Kasumi-1 (cell line): ENCODE results near the gene COA8.

ENCODE experiments used
- DNase-seq, 2 experiments: peaks; one replicate each; lab custom pipeline; 2025; lab: John Stamatoyannopoulos, UW

Gene COA8, protein sequence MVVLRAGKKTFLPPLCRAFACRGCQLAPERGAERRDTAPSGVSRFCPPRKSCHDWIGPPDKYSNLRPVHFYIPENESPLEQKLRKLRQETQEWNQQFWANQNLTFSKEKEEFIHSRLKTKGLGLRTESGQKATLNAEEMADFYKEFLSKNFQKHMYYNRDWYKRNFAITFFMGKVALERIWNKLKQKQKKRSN

DNA sequence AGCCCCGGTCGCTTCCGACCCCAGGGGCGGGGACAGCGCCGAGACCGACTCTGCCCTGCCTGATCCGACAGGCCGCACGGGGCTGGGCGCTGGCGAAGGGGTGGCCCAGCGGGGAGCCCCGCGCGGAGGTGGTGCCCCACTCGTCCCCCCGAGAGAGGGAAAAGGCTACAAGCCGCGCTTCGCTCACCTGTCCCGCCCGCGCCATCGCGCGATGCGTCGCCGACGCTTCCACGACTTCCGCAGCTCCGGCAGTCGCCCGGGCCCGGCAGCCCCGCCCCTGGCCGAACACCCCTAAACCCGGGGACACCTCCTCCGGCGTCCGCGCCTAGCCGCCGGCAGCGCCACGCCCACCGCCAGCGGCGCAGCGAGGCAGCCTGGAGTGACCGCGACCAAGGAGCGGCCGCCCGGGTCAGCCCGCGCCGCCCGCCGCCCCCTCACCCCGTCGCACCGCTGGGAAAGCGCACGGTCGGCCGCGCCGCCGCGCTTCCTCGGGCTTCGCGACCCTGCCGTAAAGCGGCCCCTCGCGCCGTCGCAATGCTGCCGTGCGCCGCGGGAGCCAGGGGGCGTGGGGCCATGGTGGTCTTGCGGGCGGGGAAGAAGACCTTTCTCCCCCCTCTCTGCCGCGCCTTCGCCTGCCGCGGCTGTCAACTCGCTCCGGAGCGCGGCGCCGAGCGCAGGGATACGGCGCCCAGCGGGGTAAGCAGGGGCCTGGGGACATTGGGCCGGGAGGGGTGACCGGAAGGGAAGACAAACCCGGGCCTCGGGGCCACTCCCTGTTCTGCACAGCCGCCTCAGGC is at the start of gene COA8, which contains the start of gene BAG5:
Gene COA8 (plus strand): TSS at position 532 of the 797 bp plus-strand sequence. CDS start 42 bp downstream, at position 574.
Gene BAG5 (minus strand): TSS at position 229 of the 797 bp plus-strand sequence. CDS start 1,493 bp downstream, outside the sequence.
- peak; percentile 62 to 65 for DNase-seq

GRCh38 chr14:103514596-103515421 is 48.0 kb upstream of the COA8 start:
- DNase-seq: no peak

DNA sequence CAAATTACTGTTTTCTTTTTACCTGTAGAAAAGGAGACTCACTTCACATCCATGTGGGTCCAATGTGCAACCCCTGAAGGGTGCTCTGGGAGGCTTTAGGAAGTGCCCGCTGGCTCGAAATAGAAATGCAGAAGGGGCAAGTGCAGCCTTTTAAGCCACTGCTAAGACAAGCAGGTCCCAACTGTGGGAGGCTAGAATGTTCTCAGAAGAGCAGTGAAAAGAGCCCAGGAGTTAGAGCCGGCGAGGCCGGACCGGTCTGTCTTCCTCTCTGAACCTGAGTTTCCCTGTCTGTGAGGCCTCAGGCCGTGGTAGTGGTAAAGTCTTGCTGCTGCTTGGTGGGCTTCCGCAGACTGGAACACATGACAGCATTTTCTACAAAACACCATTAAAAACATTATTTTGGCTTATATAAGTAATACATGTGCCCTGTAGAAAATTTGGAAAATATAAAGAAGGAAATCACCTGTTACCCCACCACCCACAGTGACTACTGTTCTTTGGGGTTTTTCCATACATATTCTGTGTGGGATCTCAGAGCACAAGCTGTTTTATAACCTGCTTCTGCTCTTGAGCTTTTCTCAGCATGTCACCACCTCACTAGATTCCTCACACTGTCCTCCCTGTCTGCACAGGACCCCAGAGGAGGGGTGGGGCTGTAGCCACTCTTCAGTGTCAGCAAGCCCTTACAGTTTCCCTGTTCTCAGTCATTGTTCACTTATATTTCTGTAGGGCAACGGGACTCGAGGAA is 46.2 kb upstream of the COA8 start:
- peak; percentile 20 to 22 for DNase-seq

- no peak for DNase-seq
Measured at GRCh38 chr14:103517174-103517566, 45.6 kb upstream of the COA8 start.

DNA sequence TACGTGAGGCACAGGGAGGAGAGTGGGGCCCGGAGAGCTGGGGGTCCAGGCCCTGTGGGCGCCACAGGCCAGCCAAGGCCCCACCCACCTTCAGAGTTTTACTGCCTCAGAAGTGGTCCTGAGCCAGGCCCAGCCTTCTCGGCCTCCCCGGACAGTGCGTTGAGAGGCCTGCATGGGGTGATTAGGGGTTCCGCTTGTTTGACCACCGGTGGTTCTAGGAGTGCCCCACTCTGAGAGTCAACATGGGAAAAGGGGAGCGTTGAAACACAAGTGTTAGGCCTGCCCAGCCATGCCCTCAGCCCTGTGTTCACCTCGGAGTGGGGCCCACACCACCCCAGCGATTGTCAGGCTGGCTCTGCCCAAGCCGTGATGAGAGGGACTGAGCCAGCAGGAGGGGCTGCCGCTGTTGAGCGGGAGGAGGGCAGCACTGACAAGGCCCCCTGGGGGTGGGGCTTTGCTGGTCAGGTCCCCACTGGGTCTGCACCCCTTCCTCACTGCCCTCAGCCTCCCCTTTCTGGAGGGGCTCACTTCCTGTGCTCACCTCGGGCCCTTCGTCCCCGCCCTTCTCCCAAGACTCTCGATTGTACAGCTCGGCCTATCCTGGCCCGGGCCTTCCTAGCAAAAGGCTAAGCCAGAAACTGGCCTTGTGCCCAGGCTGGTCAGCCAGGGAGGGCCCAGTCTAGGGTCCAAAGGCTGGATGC is 44.9 kb upstream of the COA8 start:
- DNase-seq: no peak

DNA sequence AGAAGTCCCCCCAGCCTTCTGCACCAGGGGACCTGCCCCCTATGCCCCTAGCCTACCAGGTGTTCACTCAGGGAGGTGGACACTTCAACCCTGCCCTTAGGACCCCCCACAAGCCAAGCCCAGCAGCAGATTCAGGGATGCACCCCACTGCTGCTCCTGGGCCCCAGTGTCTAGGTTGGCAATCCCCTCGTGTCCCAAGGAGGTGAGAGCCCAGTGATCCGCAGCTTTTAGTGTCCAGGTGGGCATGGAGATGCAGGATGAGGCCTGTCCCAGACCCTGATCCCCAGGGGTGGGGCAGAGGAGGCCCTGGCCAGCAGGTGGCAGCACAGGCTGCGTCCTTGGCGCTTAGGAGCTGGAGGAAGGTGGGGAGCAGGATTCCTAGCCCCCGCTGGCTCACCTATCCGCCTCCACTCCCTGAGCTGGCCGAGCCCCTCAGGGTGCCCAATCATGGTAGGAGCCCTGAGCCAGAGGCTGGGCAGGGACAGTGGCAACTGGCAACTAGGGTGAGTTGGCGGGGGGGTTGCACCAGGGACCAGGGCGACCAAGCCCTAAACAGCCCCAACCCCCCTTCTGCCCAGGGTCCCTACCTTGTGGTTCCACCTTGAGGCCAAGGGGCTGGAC is 44.2 kb upstream of the COA8 start:
- peak; percentile 41 to 43 for DNase-seq

DNA sequence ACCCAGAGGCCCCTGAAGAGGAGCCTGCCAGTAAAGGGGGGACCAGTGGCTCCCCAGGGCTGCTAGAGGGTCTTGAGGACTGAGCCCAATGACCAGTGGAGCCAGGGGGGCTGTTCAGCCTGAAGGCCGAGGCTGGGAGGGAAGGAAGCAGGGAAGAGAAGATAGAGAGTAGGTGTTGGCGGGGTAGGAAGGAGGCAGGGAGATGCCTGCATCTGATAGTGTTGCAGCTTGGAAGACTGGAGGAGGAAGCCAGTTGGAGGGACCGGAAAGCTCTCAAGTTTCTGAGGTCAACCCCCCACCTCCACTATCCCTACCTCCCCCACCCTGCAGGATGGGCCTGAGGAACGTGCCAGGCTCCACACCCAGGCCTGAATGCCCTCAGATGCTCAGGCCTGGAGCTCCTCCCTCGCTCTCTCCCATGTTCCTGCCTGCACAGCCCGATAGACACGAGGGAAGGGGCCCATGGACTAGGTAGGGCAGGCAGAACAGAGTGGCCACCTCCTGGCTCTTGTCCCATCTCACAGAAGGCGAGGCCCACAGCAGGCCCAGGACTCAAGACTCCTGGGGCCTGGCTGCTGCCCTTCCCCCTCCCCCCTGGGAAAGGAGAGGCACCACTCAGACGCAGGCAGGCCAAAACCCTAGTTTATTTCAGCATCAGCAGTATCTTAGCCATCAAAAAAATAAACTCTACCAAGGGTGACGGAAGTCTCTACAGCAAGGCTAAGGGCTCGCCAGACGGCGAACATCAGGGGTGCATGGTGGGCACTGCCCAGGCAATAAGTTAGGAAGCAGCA is 43.5 kb upstream of the COA8 start:
- DNase-seq: peak; percentile 85 to 88

GRCh38 chr14:103519837-103520212 is 42.9 kb upstream of the COA8 start:
- no peak for DNase-seq

DNA sequence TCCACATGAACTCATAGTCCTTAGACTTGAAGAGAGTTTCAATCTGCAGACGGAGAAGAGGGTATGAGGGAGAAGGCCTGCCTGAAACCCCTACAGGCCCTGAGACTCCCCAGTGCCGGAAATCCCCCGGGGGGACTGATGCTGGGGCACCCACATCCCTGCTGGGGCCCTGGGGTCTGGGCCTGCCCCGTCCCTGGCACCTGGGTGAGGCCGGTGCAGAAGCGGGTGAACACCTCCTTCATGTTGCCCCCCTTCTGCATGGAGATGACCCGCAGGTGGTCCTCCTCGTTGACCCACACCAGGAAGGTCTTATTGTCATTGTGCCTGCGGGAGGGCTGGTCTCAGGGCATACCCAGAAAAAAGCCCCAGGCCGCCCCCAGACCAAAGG is 42.5 kb upstream of the COA8 start:
- DNase-seq: no peak

GRCh38 chr14:103520657-103521437 is 41.9 kb upstream of the COA8 start:
- DNase-seq: peak; percentile 48 to 69

DNA sequence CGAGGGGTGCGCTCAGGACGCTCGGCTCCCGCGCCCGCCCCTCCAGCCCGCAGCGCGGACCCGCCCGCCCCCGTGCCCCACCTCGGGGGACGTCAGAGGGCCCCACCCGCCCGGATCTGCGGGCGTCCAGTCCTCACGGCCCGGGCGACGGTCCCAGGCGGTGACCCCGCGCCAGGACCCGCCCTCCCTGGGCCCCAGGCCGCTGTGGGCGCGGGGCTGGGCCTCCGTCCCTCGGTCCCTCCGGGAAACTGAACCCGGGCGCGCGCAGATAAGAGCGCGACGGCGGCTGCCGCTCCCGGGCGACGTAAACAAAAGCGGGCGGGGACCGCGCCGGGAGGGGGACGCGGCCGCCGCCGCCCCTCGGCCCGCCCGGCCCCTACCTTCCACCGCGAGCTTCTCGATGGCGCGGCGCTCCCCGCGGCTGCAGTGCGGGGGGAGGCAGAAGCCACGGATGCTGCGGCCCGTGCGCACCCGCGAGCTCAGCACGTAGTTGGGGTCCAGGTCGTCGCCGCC is 41.3 kb upstream of the COA8 start:
- DNase-seq: no peak

DNA sequence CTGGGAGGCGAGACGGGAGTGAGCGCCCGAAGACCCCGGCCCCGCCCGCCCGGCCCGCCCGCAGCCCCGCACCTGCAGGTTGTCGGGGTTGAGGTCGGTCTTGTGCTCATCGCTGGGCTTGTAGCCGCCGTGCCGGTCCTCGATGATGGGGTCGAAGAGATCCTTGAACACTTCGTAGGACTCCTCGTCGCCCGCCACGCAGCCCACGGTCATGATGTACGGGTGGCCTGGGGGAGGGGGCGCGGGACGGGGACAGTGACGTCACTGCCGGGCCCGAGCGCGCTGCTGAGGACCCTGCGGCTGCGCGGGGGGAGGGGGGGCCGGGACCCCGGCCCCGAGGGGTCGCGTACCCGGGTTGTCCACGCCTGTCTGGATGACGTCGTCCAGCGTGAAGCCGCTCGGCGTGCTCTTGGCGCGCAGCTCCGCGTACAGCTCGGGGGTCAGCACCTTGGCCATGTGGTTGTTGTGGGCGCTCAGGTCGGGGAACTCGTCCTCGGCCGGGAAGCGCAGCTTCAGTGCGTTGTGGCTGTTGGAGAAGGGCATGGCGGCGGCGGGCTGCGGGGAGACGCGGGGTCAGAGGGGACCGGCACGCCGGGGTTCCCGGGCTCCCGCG is 40.7 kb upstream of the COA8 start:
- no peak for DNase-seq

DNA sequence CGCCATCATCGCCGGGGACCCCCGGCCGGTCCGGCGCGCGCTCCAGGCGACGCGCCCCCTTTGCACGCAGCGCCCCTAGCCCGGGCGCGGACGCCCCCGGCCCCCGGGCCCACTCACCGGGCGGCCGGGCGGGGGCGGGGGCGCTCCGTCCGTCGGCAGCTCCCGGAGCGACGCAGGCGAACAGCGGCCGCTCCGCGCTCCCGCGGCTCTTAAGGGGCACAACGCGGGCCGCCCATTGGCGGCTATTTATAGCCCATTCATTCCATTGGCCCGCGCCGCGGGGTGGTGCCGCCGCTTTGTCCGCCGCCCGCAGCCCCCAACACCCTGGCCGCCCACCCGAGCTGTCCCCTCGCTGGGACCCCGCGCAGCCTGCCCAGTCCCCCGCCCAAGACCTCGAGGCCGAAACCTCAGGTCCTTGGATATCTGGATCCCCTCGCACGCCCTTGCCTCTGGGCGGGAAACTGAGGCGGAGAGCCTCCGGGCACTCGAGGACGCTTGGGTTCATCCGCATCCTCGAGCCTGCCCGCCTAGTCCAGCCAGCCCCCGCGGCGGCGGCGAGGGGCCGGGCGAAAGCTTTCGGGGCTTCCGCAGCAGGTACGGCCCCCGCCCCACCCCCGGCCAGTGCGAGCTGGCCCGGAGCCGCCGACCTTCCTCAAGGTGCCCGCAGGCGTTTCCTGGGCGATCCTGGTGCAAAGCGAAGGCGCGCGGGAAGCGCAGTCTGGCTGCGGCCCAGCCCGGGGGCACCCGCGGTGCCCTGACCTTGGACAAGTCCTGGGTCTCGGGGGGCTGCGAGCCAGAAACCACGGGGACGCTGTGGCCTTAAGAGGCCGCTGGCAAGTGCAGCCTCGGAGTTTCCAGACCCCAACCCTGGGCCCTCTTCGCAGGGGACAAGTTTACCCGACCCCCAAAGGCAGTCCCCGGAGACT is 39.8 kb upstream of the COA8 start, which contains the start of gene CKB:
Gene CKB (minus strand): TSS at position 182 of the 926 bp plus-strand sequence. CDS start 337 bp downstream, outside the sequence.
- DNase-seq: peak; percentile 41 to 61

DNA sequence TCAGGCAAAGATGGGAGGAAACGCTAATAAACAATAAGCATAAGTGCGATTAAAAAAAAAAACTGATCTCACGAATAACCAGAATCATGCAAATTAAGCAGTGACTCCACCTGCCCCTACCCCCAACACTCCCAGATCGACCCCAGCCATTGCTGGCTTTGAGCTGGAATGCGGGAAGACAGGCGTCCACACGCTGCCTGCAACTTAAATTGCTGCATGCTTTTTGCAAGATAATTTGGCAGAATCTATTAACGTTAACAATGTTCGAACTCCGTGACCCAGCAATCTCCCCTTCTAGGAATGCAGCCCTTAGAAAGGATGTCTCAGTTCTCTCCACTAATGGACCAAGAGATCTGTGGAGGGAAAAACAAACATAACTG is 39.2 kb upstream of the COA8 start:
- DNase-seq: no peak

GRCh38 chr14:103524002-103524935 is 38.5 kb upstream of the COA8 start:
- no peak for DNase-seq
